ENCODE data around the gene EXD3.
"Not testable (repeated sequence)": the region's sequence is repeated elsewhere in the genome, so short reads cannot be mapped to it uniquely, and the experiment has no call there.

EXD3 gene

GRCh38 chr9:137265496-137266161, 157.3 kb downstream of the EXD3 start:
- DNase-seq, result no peak

- no peak for DNase-seq
Measured at GRCh38 chr9:137264067-137264466, 158.9 kb downstream of the EXD3 start.

- DNase-seq, result no peak
Measured at GRCh38 chr9:137263506-137263905, 159.5 kb downstream of the EXD3 start.

GRCh38 chr9:137262909-137263285, 160.1 kb downstream of the EXD3 start:
- no peak for DNase-seq

GRCh38 chr9:137262173-137262908, 160.6 kb downstream of the EXD3 start:
- not testable (repeated sequence) for DNase-seq
